ENCODE results near the gene WDR73. TPM values are rescaled to one million over a fixed set of nuclear protein-coding genes. Genes with fewer than 3 reads are reported as not detected.
"Not testable (repeated sequence)": the region's sequence is repeated elsewhere in the genome, so short reads cannot be mapped to it uniquely, and the experiment has no call there.

The WDR73 gene
- total RNA-seq, 2 donors from 2014 or later = 15.3 to 24.3 TPM

GRCh38 chr15:84696757-84697156 is 42.7 kb upstream of the WDR73 start:
- no peaks in the 10 kb centered on the region for H3K9me3 ChIP-seq
- no peaks in the 10 kb centered on the region for H3K4me1 ChIP-seq
- no peak for TF ChIP-seq CTCF (IDR thresholded peaks at IDR 0.05)
- H3K27me3 ChIP-seq = no peaks in the 10 kb centered on the region
- no peak overlapping the region for H3K4me3 ChIP-seq
- intact Hi-C loops (cut with DNase I) = no loop called here
- no peak overlapping the region for H3K9ac ChIP-seq (ENCODE audit: low read depth in 2 of 2, low read length in 2 of 2)
- H3K36me3 ChIP-seq = no peaks in the 10 kb centered on the region
- no peak overlapping the region for H3K27ac ChIP-seq
- no peak for DNase-seq

- no peaks in the 10 kb centered on the region for H3K4me1 ChIP-seq
- intact Hi-C loops (cut with DNase I) = no loop called here
- TF ChIP-seq CTCF (IDR thresholded peaks at IDR 0.05) = no peak
- no peak for DNase-seq
- no peaks in the 10 kb centered on the region for H3K27me3 ChIP-seq
- H3K9ac ChIP-seq (ENCODE audit: low read depth in 2 of 2, low read length in 2 of 2) = no peak overlapping the region
- H3K9me3 ChIP-seq = no peaks in the 10 kb centered on the region
- H3K4me3 ChIP-seq = no peak overlapping the region
- no peak overlapping the region for H3K27ac ChIP-seq
- no peaks in the 10 kb centered on the region for H3K36me3 ChIP-seq
Observed at GRCh38 chr15:84690342-84690741, 36.3 kb upstream of the WDR73 start.

GRCh38 chr15:84689858-84690257 is 35.8 kb upstream of the WDR73 start:
- DNase-seq = no peak
- Histone ChIP-seq H3K27me3 (no peaks in the 10 kb centered on the region), H3K9ac (ENCODE audit: low read depth in 2 of 2, low read length in 2 of 2) (no peak overlapping the region), H3K4me3 (no peak overlapping the region), H3K4me1 (no peaks in the 10 kb centered on the region), H3K9me3 (no peaks in the 10 kb centered on the region), H3K27ac (no peak overlapping the region), H3K36me3 (no peaks in the 10 kb centered on the region)
- intact Hi-C loops (cut with DNase I) = no loop called here
- TF ChIP-seq CTCF (IDR thresholded peaks at IDR 0.05) = no peak

- DNase-seq; H3K4me1 ChIP-seq; H3K9me3 ChIP-seq; H3K36me3 ChIP-seq; H3K27ac ChIP-seq; H3K27me3 ChIP-seq; H3K4me3 ChIP-seq; intact Hi-C loops (cut with DNase I); H3K9ac ChIP-seq (ENCODE audit: low read depth in 2 of 2, low read length in 2 of 2): not testable (repeated sequence)
Observed at GRCh38 chr15:84686446-84686845, 32.4 kb upstream of the WDR73 start.

GRCh38 chr15:84685304-84685703 is 31.2 kb upstream of the WDR73 start:
- no peak overlapping the region for H3K4me3 ChIP-seq
- H3K9ac ChIP-seq (ENCODE audit: low read depth in 2 of 2, low read length in 2 of 2) = no peak overlapping the region
- no peak for TF ChIP-seq CTCF (IDR thresholded peaks at IDR 0.05)
- DNase-seq = no peak
- no peaks in the 10 kb centered on the region for H3K27me3 ChIP-seq
- no peak overlapping the region for H3K27ac ChIP-seq
- no peaks in the 10 kb centered on the region for H3K36me3 ChIP-seq
- intact Hi-C loops (cut with DNase I) = no loop called here
- no peaks in the 10 kb centered on the region for H3K4me1 ChIP-seq
- H3K9me3 ChIP-seq = no peaks in the 10 kb centered on the region

GRCh38 chr15:84684092-84684491 is 30.0 kb upstream of the WDR73 start:
- Histone ChIP-seq H3K4me3 (no peak overlapping the region), H3K4me1 (no peaks in the 10 kb centered on the region), H3K36me3 (no peaks in the 10 kb centered on the region), H3K27me3 (no peaks in the 10 kb centered on the region), H3K9me3 (no peaks in the 10 kb centered on the region), H3K27ac (no peak overlapping the region), H3K9ac (ENCODE audit: low read depth in 2 of 2, low read length in 2 of 2) (no peak overlapping the region)
- no peak for DNase-seq
- intact Hi-C loops (cut with DNase I) = no loop called here
- no peak for TF ChIP-seq CTCF (IDR thresholded peaks at IDR 0.05)

All from colonic mucosa (tissue), 4 donors.